HEK293 (cell line): Measurements from ENCODE around the gene STPG2.

Experiments used
- ATF2 ChIP-seq: fragments of 450-650 bp; formaldehyde crosslinking; IDR thresholded peaks from 2 replicates; pipeline ENCODE4 v1.5.1; 2016; ENCODE audit warnings: missing biosample characterization, missing genetic modification characterization, low read depth
- CTCF ChIP-seq: fragments of 450-650 bp; formaldehyde crosslinking; IDR thresholded peaks from 2 replicates; pipeline ENCODE4 v1.5.1; 2016; ENCODE audit warnings: missing biosample characterization, missing genetic modification characterization
- MZF1 ChIP-seq: fragments of 450-650 bp; formaldehyde crosslinking; IDR thresholded peaks from 2 replicates; pipeline ENCODE4 v1.5.1; 2017; ENCODE audit warnings: missing biosample characterization, missing genetic modification characterization, borderline replicate concordance
- ZNF140 ChIP-seq: fragments of 450-650 bp; formaldehyde crosslinking; IDR thresholded peaks from 2 replicates; pipeline ENCODE4 v1.5.1; 2016; ENCODE audit warnings: missing biosample characterization, missing genetic modification characterization
- ZNF274 ChIP-seq, 2 experiments: fragments of 200-500 bp in 1 of 2; fragments of 450-650 bp in 1 of 2; sonication (Bioruptor generic) in 1 of 2; formaldehyde crosslinking in 1 of 2; IDR thresholded peaks; 2 replicates each; pipeline versions ENCODE4 v1.5.1 to v1.6.1; 2014 to 2016; ENCODE audit warnings: borderline replicate concordance in 1 of 2, inconsistent platforms in 1 of 2, low read length in 1 of 2, missing biosample characterization in 1 of 2, missing genetic modification characterization in 1 of 2

GRCh38 chr4:97911236-97911906 lies 231.9 kb downstream of the STPG2 start:
- TF ChIP-seq CTCF (tag by site-specific recombination): no peak
- no peak for TF ChIP-seq MZF1 (tag by site-specific recombination)
- no peak for TF ChIP-seq ATF2 (tag by site-specific recombination)
- no peak for TF ChIP-seq ZNF140 (tag by site-specific recombination)
- TF ChIP-seq ZNF274 (IDR thresholded peaks at IDR 0.05; ENCODE audit: low read length): no peak
- no peak for TF ChIP-seq ZNF274 (tag by site-specific recombination; IDR thresholded peaks at IDR 0.05; ENCODE audit: borderline replicate concordance)
